PC-9 (cell line): ENCODE results near the gene ZNF12.
"Not testable (repeated sequence)": the region's sequence is repeated elsewhere in the genome, so short reads cannot be mapped to it uniquely, and the experiment has no call there.

Experiments
- CTCF ChIP-seq: fragments of 200-600 bp; sonication (generic); conservative IDR thresholded peaks from 2 replicates; pipeline ENCODE4 v1.6.1; 2017; ENCODE audit warnings: mixed run types, antibody characterized with exemption, mild to moderate bottlenecking, moderate library complexity
- EZH2 ChIP-seq: fragments of 200-600 bp; sonication (generic); IDR thresholded peaks from 2 replicates; pipeline ENCODE4 v1.8.0; 2017; ENCODE audit warnings: antibody characterized with exemption, low read depth

- TF ChIP-seq CTCF, EZH2: not testable (repeated sequence)
These were observed 37.8 kb upstream of the ZNF12 start for GRCh38 chr7:6744410-6745100.
